ENCODE results near the gene SMO. TPM values are rescaled to one million over a fixed set of nuclear protein-coding genes. Genes with fewer than 3 reads are reported as not detected.

The SMO gene
- total RNA-seq, 1 donor from 2014 or later: 37.4 TPM

GRCh38 chr7:129227646-129228578, 39.5 kb downstream of the SMO start:
- H3K27ac Mint-ChIP-seq (ENCODE audit: unreplicated experiment): no peak overlapping the region
- H3K36me3 Mint-ChIP-seq (ENCODE audit: low read depth): no peaks in the 10 kb centered on the region
- H3K4me3 Mint-ChIP-seq (ENCODE audit: unreplicated experiment): no peak overlapping the region
- DNase-seq (ENCODE audit: low spot score): no peak
- no peaks in the 10 kb centered on the region for H3K27me3 Mint-ChIP-seq (ENCODE audit: low read depth)
- no peaks in the 10 kb centered on the region for H3K9me3 Mint-ChIP-seq (ENCODE audit: low read depth)
- TF ChIP-seq, protein P1, sequence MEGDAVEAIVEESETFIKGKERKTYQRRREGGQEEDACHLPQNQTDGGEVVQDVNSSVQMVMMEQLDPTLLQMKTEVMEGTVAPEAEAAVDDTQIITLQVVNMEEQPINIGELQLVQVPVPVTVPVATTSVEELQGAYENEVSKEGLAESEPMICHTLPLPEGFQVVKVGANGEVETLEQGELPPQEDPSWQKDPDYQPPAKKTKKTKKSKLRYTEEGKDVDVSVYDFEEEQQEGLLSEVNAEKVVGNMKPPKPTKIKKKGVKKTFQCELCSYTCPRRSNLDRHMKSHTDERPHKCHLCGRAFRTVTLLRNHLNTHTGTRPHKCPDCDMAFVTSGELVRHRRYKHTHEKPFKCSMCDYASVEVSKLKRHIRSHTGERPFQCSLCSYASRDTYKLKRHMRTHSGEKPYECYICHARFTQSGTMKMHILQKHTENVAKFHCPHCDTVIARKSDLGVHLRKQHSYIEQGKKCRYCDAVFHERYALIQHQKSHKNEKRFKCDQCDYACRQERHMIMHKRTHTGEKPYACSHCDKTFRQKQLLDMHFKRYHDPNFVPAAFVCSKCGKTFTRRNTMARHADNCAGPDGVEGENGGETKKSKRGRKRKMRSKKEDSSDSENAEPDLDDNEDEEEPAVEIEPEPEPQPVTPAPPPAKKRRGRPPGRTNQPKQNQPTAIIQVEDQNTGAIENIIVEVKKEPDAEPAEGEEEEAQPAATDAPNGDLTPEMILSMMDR (IDR thresholded peaks at IDR 0.05): no peak
- peaks cover 25% of the 10 kb centered on the region for H3K4me1 Mint-ChIP-seq (ENCODE audit: low read depth)

- H3K36me3 Mint-ChIP-seq (ENCODE audit: low read depth): no peaks in the 10 kb centered on the region
- H3K9me3 Mint-ChIP-seq (ENCODE audit: low read depth): no peaks in the 10 kb centered on the region
- no peak overlapping the region for H3K4me3 Mint-ChIP-seq (ENCODE audit: unreplicated experiment)
- TF ChIP-seq, protein P1 (IDR thresholded peaks at IDR 0.05): no peak
- H3K4me1 Mint-ChIP-seq (ENCODE audit: low read depth): peaks cover 25% of the 10 kb centered on the region
- H3K27me3 Mint-ChIP-seq (ENCODE audit: low read depth): no peaks in the 10 kb centered on the region
- DNase-seq (ENCODE audit: low spot score): no peak
- no peak overlapping the region for H3K27ac Mint-ChIP-seq (ENCODE audit: unreplicated experiment)
These were observed 40.2 kb downstream of the SMO start for GRCh38 chr7:129228633-129229032.

DNA sequence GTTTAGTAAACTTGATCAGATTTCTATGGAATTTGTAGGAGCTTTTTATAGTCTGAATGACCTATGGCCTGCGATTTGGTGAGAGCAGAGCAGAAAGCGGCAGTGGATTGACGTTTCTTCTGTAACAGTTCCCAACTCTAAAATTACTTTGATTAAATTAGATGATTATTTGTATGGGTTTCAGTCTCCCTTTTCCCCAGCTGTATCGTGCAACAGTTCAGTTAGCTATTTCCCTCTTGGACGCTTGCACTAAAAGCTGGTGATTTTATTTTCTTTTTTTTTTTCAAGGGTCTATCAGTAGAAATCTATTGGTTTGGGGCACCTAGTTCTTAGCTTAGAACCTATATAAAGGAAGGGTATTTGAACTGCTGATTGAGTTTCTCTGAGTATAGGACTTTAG, 43.2 kb downstream of the SMO start:
- Mint-ChIP-seq H3K9me3 (ENCODE audit: low read depth) (no peaks in the 10 kb centered on the region), H3K4me3 (ENCODE audit: unreplicated experiment) (no peak overlapping the region), H3K27me3 (ENCODE audit: low read depth) (no peaks in the 10 kb centered on the region), H3K36me3 (ENCODE audit: low read depth) (no peaks in the 10 kb centered on the region), H3K27ac (ENCODE audit: unreplicated experiment) (no peak overlapping the region), H3K4me1 (ENCODE audit: low read depth) (peaks cover 8% of the 10 kb centered on the region)
- DNase-seq (ENCODE audit: low spot score): no peak
- TF ChIP-seq, protein P1 (IDR thresholded peaks at IDR 0.05): no peak

DNA sequence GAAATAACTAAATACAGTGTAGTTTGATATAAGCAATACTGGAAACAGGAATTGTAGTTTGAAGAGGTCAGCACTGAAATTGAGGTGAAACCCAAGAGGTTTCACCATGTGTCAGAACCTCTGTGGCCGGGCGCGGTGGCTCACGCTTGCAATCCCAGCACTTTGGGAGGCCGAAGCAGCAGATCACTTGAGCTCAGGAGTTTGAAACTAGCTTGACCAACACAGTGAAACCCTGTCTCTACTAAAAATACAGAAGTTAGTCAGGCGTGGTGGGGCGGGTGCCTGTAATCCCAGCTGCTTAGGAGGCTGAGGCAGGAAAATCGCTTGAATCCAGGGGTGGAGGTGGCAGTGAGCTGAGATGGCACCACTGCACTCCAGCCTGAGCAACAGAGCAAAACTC, 50.1 kb downstream of the SMO start:
- TF ChIP-seq, protein P1 (IDR thresholded peaks at IDR 0.05): no peak
- H3K27ac Mint-ChIP-seq (ENCODE audit: unreplicated experiment): no peak overlapping the region
- no peaks in the 10 kb centered on the region for H3K9me3 Mint-ChIP-seq (ENCODE audit: low read depth)
- DNase-seq (ENCODE audit: low spot score): no peak
- H3K36me3 Mint-ChIP-seq (ENCODE audit: low read depth): no peaks in the 10 kb centered on the region
- H3K4me3 Mint-ChIP-seq (ENCODE audit: unreplicated experiment): no peak overlapping the region
- no peaks in the 10 kb centered on the region for H3K27me3 Mint-ChIP-seq (ENCODE audit: low read depth)
- no peaks in the 10 kb centered on the region for H3K4me1 Mint-ChIP-seq (ENCODE audit: low read depth)

GRCh38 chr7:129240119-129240820, 51.8 kb downstream of the SMO start:
- no peaks in the 10 kb centered on the region for H3K36me3 Mint-ChIP-seq (ENCODE audit: low read depth)
- no peak overlapping the region for H3K27ac Mint-ChIP-seq (ENCODE audit: unreplicated experiment)
- H3K4me1 Mint-ChIP-seq (ENCODE audit: low read depth): no peaks in the 10 kb centered on the region
- no peak for DNase-seq (ENCODE audit: low spot score)
- TF ChIP-seq, protein P1 (IDR thresholded peaks at IDR 0.05): no peak
- no peaks in the 10 kb centered on the region for H3K9me3 Mint-ChIP-seq (ENCODE audit: low read depth)
- no peak overlapping the region for H3K4me3 Mint-ChIP-seq (ENCODE audit: unreplicated experiment)
- no peaks in the 10 kb centered on the region for H3K27me3 Mint-ChIP-seq (ENCODE audit: low read depth)
